Endothelial cell of umbilical vein (primary cell): Measurements from ENCODE around the gene NKD2. TPM values are rescaled to one million over a fixed set of nuclear protein-coding genes. Genes with fewer than 3 reads are reported as not detected.

Experiments used
- BruUV-seq: library from RNA; stranded (reverse); fragments of 400-500 nt; replicated peaks from 2 replicates; lab custom pipeline; 2021; lab: Mats Ljungman, UMichigan
- CTCF ChIA-PET: fragments of 300-600, 350-600 bp; sonication (Branson Sonifier 250); formaldehyde crosslinking; loops from one replicate; lab custom pipeline; 2021; ENCODE audit warnings: antibody characterized with exemption, inconsistent platforms; lab: Charles Lee
- POLR2A ChIA-PET: fragments of 300-600, 350-600 bp; sonication (Branson Sonifier 250); formaldehyde crosslinking; loops from one replicate; lab custom pipeline; 2021; ENCODE audit warnings: antibody characterized with exemption, inconsistent platforms; lab: Charles Lee
- DNase-seq: peaks from one replicate; pipeline ENCODE4 v3.0.0-alpha.2; 2011; ENCODE audit warnings: low read depth, low spot score
- FAIRE-seq: peaks from 2 replicates; lab custom pipeline; 2011; peaks lifted over from hg19 to GRCh38; lab: Jason Lieb, UNC
- H2AFZ ChIP-seq: 2 replicates; pipeline ENCODE4 v1.6.0; 2012; ENCODE audit warnings: low read depth, low read length, control low read depth, inconsistent platforms
- H3K27ac ChIP-seq: 2 replicates; pipeline ENCODE4 v1.5.1; 2011; ENCODE audit warnings: low read depth, mild to moderate bottlenecking, control low read depth, low read length, moderate library complexity; ENCODE audit not compliant: insufficient read depth
- H3K27me3 ChIP-seq, 2 experiments: 2 replicates each; pipeline versions ENCODE4 v1.6.0 to v1.6.1; 2011; ENCODE audit warnings: low read length in 2 of 2, mixed read lengths in 1 of 2; ENCODE audit not compliant: control insufficient read depth in 2 of 2, insufficient read depth in 2 of 2
- H3K36me3 ChIP-seq, 2 experiments: 2 replicates in 1 of 2; 3 replicates in 1 of 2; pipeline ENCODE4 v1.5.1; 2011; ENCODE audit warnings: low read length in 2 of 2, mild to moderate bottlenecking in 1 of 2, moderate library complexity in 1 of 2; ENCODE audit not compliant: control insufficient read depth in 2 of 2, insufficient read depth in 2 of 2; ENCODE audit errors: extremely low read depth in 1 of 2
- H3K4me1 ChIP-seq: 3 replicates; pipeline ENCODE4 v1.5.1; 2011; ENCODE audit warnings: mild to moderate bottlenecking, low read length; ENCODE audit not compliant: control insufficient read depth, insufficient read depth; ENCODE audit errors: extremely low read depth
- H3K4me2 ChIP-seq: 2 replicates; pipeline ENCODE4 v1.6.1; 2011; ENCODE audit warnings: low read length, control low read depth, mixed read lengths; ENCODE audit not compliant: insufficient read depth
- H3K4me3 ChIP-seq, 3 experiments: fragments of 200-600 bp in 1 of 3; sonication (generic), shearing (Covaris generic) in 1 of 3; replicated peaks in 1 of 3; 2 replicates each; pipeline ENCODE4 v1.5.1; 2011 to 2016; ENCODE audit warnings: control low read depth in 3 of 3, low read length in 3 of 3, mild to moderate bottlenecking in 2 of 3, inconsistent platforms in 1 of 3, low read depth in 1 of 3, moderate library complexity in 1 of 3; ENCODE audit not compliant: insufficient read depth in 1 of 3
- H3K79me2 ChIP-seq: 2 replicates; pipeline ENCODE4 v1.6.0; 2012; ENCODE audit warnings: low read length, inconsistent platforms; ENCODE audit not compliant: control insufficient read depth, insufficient read depth
- H3K9ac ChIP-seq: replicated peaks from 2 replicates; pipeline ENCODE3; 2011; ENCODE audit warnings: low read length, control low read depth; ENCODE audit not compliant: insufficient read depth; ENCODE audit errors: extremely low read depth
- H3K9me1 ChIP-seq: replicated peaks from 3 replicates; pipeline ENCODE4 v1.6.0; 2011; ENCODE audit warnings: mild to moderate bottlenecking, low read length; ENCODE audit not compliant: control insufficient read depth, insufficient read depth; ENCODE audit errors: extremely low read depth
- H3K9me3 ChIP-seq: replicated peaks from 2 replicates; pipeline ENCODE4 v1.5.1; 2012; ENCODE audit warnings: low read length, inconsistent platforms; ENCODE audit not compliant: control insufficient read depth, insufficient read depth
- H4K20me1 ChIP-seq: replicated peaks from 2 replicates; pipeline ENCODE3; 2011; ENCODE audit warnings: mild to moderate bottlenecking, low read length; ENCODE audit not compliant: control insufficient read depth, insufficient read depth; ENCODE audit errors: extremely low read depth
- CTCF ChIP-seq, 2 donors: IDR thresholded peaks; 1 replicate in 1 of 2; 2 replicates in 1 of 2; pipeline ENCODE4 v1.5.1; 2011; ENCODE audit warnings: low read length in 2 of 2, mild to moderate bottlenecking in 2 of 2, moderate library complexity in 2 of 2, control low read depth in 1 of 2, inconsistent platforms in 1 of 2, low read depth in 1 of 2; ENCODE audit not compliant: insufficient read depth in 1 of 2; ENCODE audit errors: extremely low read depth in 1 of 2
- EZH2 ChIP-seq: IDR thresholded peaks from 2 replicates; pipeline ENCODE4 v1.6.1; 2012; ENCODE audit warnings: borderline replicate concordance, low read depth, mild to moderate bottlenecking, moderate library complexity, low read length, inconsistent platforms; ENCODE audit not compliant: severe bottlenecking
- FOS ChIP-seq: IDR thresholded peaks from 2 replicates; pipeline ENCODE4 v1.6.1; 2011; ENCODE audit warnings: mild to moderate bottlenecking, low read length, moderate library complexity, borderline replicate concordance; ENCODE audit not compliant: insufficient read depth
- GATA2 ChIP-seq: IDR thresholded peaks from 2 replicates; pipeline ENCODE4 v1.7.0; 2011; ENCODE audit warnings: low read depth, mild to moderate bottlenecking, moderate library complexity, mixed read lengths, low read length; ENCODE audit not compliant: insufficient read length, insufficient read depth
- JUN ChIP-seq: IDR thresholded peaks from 2 replicates; pipeline ENCODE4 v1.6.1; 2011; ENCODE audit warnings: borderline replicate concordance, low read depth; ENCODE audit not compliant: insufficient read length, insufficient read depth
- MAX ChIP-seq: IDR thresholded peaks from 2 replicates; pipeline ENCODE4 v1.6.1; 2011; ENCODE audit not compliant: insufficient read depth, insufficient read length
- MYC ChIP-seq: IDR thresholded peaks from one replicate; pipeline ENCODE4 v1.6.1; 2011; ENCODE audit warnings: mild to moderate bottlenecking, low read depth, low read length
- POLR2A ChIP-seq: IDR thresholded peaks from 2 replicates; pipeline ENCODE4 v1.6.1; 2012; ENCODE audit warnings: low read depth, mild to moderate bottlenecking, control low read depth, low read length
- dilution Hi-C: fragments of 300-500 bp; cut with MboI; formaldehyde crosslinking; loops from one replicate; pipeline ENCODE4 v1.15.0; 2019; ENCODE audit warnings: low sequenced_read_pairs; ENCODE audit not compliant: extremely low pct_ligation_motif_present
- intact Hi-C: fragments of 100-400 bp; cut with micrococcal nuclease; formaldehyde crosslinking; loops from one replicate; pipeline ENCODE4 v1.10.0; 2022
- polyA plus RNA-seq, 4 experiments: library from polyadenylated mRNA; depleted of rRNA in 3 of 4; stranded (reverse) in 3 of 4; unstranded in 1 of 4; fragments of >200 nt; gene quantifications; 2 replicates each; pipeline versions ENCODE4 v1.2.1 to v1.2.3, GENCODE V29; 2011 to 2012; ENCODE audit warnings: missing spikeins in 1 of 4
- total RNA-seq: library from RNA; stranded (reverse); gene quantifications from 2 replicates; pipeline ENCODE4 v1.2.3, GENCODE V29; 2021

The NKD2 gene
- total and polyA plus RNA-seq, 2 donors (not counting 3 experiments of a cell fraction or from before 2014, with no cell fraction given) = 0.08 TPM; not detected in 1

GRCh38 chr5:1062761-1063568, 54.4 kb downstream of the NKD2 start:
- ChIA-PET POLR2A (no interaction called here), CTCF (no interaction called here)
- Histone ChIP-seq H3K9me1 (no peaks in the 10 kb centered on the region), H3K36me3 (peaks cover 0 to 24% of the 10 kb centered on the region in 2 experiments), H3K9ac (no peak overlapping the region), H3K79me2 (no peaks in the 10 kb centered on the region), H4K20me1 (no peaks in the 10 kb centered on the region), H3K4me1 (no peaks in the 10 kb centered on the region), H2AFZ (no peak overlapping the region), H3K9me3 (no peaks in the 10 kb centered on the region), H3K27ac (no peak overlapping the region), H3K27me3 (no peaks in the 10 kb centered on the region), H3K4me2 (no peak overlapping the region), H3K4me3 (no peak overlapping the region)
- BruUV-seq = no TSS peak
- TF ChIP-seq EZH2 (no peak), MAX (no peak), JUN (no peak), GATA2 (no peak), FOS (no peak), CTCF (IDR thresholded peaks at IDR 0.05; ENCODE audit: extremely low read depth in 1 of 2, insufficient read depth in 1 of 2, low read depth in 1 of 2, low read length in 2 of 2) (no peak), MYC (no peak), POLR2A (no peak)
- dilution Hi-C loops = no loop called here
- intact Hi-C loops = no loop called here
- FAIRE-seq (no peak), DNase-seq (no peak)
